IMR-90 (cell line): ENCODE measurements around the gene NEK2. TPM values are rescaled to one million over a fixed set of nuclear protein-coding genes. Genes with fewer than 3 reads are reported as not detected.

ENCODE experiments used
- ATAC-seq: fragments of 200-7000 bp; cut with Tn5 transposase; 2 replicates; pipeline ENCODE4 v1.9.1; 2020; ENCODE audit warnings: low read depth, mild to moderate bottlenecking, moderate library complexity
- BruUV-seq: library from RNA; stranded (reverse); fragments of 400-500 nt; replicated peaks from 2 replicates; lab custom pipeline; 2021; lab: Mats Ljungman, UMichigan
- CTCF ChIA-PET: fragments of 300-600 bp; formaldehyde crosslinking; extraction: SDS; loops from one replicate; lab custom pipeline; 2021; ENCODE audit warnings: antibody characterized with exemption; lab: Yijun Ruan, JAX
- POLR2A ChIA-PET: fragments of 300-600 bp; sonication (Branson Sonifier 250); formaldehyde crosslinking; loops from one replicate; lab custom pipeline; 2022; ENCODE audit warnings: antibody characterized with exemption; ENCODE audit not compliant: unreplicated experiment; lab: Charles Lee
- DNase-seq: peaks from one replicate; pipeline ENCODE4 v3.0.0; 2013
- H2AFZ ChIP-seq: replicated peaks from 2 replicates; pipeline ENCODE3; 2013; ENCODE audit warnings: low read length, mild to moderate bottlenecking; ENCODE audit not compliant: poor library complexity
- H2AK5ac ChIP-seq: 2 replicates; pipeline ENCODE4 v1.6.1; 2013; ENCODE audit warnings: low read depth, low read length, inconsistent platforms
- H2AK9ac ChIP-seq: replicated peaks from 2 replicates; pipeline ENCODE3; 2013; ENCODE audit warnings: mild to moderate bottlenecking, low read depth, low read length, moderate library complexity; ENCODE audit not compliant: poor library complexity
- H2BK120ac ChIP-seq: 2 replicates; pipeline ENCODE4 v1.6.1; 2013; ENCODE audit warnings: low read depth, low read length, inconsistent platforms
- H2BK15ac ChIP-seq: 3 replicates; pipeline ENCODE4 v1.6.1; 2013; ENCODE audit warnings: low read depth, low read length, inconsistent platforms
- H2BK20ac ChIP-seq: 2 replicates; pipeline ENCODE4 v1.6.1; 2013; ENCODE audit warnings: low read depth, mild to moderate bottlenecking, inconsistent platforms, low read length, moderate library complexity
- H2BK5ac ChIP-seq: 2 replicates; pipeline ENCODE4 v1.6.1; 2013; ENCODE audit warnings: mild to moderate bottlenecking, low read depth, low read length, inconsistent platforms; ENCODE audit not compliant: poor library complexity, severe bottlenecking
- H3K14ac ChIP-seq: replicated peaks from 2 replicates; pipeline ENCODE4 v1.6.1; 2013; ENCODE audit warnings: low read depth, low read length, inconsistent platforms
- H3K18ac ChIP-seq: 2 replicates; pipeline ENCODE4 v1.6.1; 2013; ENCODE audit warnings: low read depth, low read length, control low read depth
- H3K23ac ChIP-seq: 2 replicates; pipeline ENCODE4 v1.6.1; 2013; ENCODE audit warnings: low read depth, low read length, inconsistent platforms
- H3K27ac ChIP-seq: 2 replicates; pipeline ENCODE4 v1.5.1; 2013; ENCODE audit warnings: mild to moderate bottlenecking, control low read depth, low read length; ENCODE audit not compliant: insufficient read depth
- H3K27me3 ChIP-seq: 2 replicates; pipeline ENCODE4 v1.6.1; 2013; ENCODE audit warnings: low read length; ENCODE audit not compliant: control insufficient read depth, insufficient read depth
- H3K36me3 ChIP-seq: 2 replicates; pipeline ENCODE4 v1.6.1; 2013; ENCODE audit warnings: low read length, mixed read lengths; ENCODE audit not compliant: control insufficient read depth, insufficient read depth
- H3K4ac ChIP-seq: 2 replicates; pipeline ENCODE4 v1.6.1; 2013; ENCODE audit warnings: low read depth, low read length, inconsistent platforms
- H3K4me1 ChIP-seq: 2 replicates; pipeline ENCODE4 v1.6.1; 2013; ENCODE audit warnings: low read length, mixed read lengths; ENCODE audit not compliant: control insufficient read depth, insufficient read depth
- H3K4me2 ChIP-seq: 2 replicates; pipeline ENCODE4 v1.6.1; 2013; ENCODE audit warnings: low read depth, mild to moderate bottlenecking, control low read depth, low read length, moderate library complexity
- H3K4me3 ChIP-seq: 2 replicates; pipeline ENCODE4 v1.5.1; 2013; ENCODE audit warnings: low read depth, mild to moderate bottlenecking, control low read depth, low read length, moderate library complexity; ENCODE audit not compliant: insufficient read depth
- H3K56ac ChIP-seq: 2 replicates; pipeline ENCODE4 v1.6.1; 2013; ENCODE audit warnings: low read length, inconsistent platforms; ENCODE audit not compliant: insufficient read depth; ENCODE audit errors: extremely low read depth
- H3K79me1 ChIP-seq, 2 experiments: 2 replicates each; pipeline ENCODE4 v1.6.1; 2013; ENCODE audit warnings: low read length in 2 of 2, inconsistent platforms in 1 of 2, low read depth in 1 of 2
- H3K9ac ChIP-seq: 2 replicates; pipeline ENCODE4 v1.6.1; 2013; ENCODE audit warnings: low read depth, low read length, control low read depth
- H3K9me1 ChIP-seq: 2 replicates; pipeline ENCODE4 v1.6.1; 2013; ENCODE audit warnings: low read length, inconsistent platforms; ENCODE audit not compliant: insufficient read depth
- H3K9me3 ChIP-seq: 2 replicates; pipeline ENCODE4 v1.6.1; 2013; ENCODE audit warnings: low read length; ENCODE audit not compliant: control insufficient read depth, insufficient read depth
- H4K20me1 ChIP-seq: 2 replicates; pipeline ENCODE4 v1.6.1; 2013; ENCODE audit warnings: low read length, inconsistent platforms; ENCODE audit not compliant: insufficient read depth
- H4K5ac ChIP-seq: 2 replicates; pipeline ENCODE4 v1.6.1; 2013; ENCODE audit warnings: mild to moderate bottlenecking, low read depth, low read length, control low read depth
- H4K8ac ChIP-seq, 2 experiments: 2 replicates each; pipeline ENCODE4 v1.6.1; 2013; ENCODE audit warnings: low read depth in 2 of 2, low read length in 2 of 2, control low read depth in 1 of 2, inconsistent platforms in 1 of 2
- H4K91ac ChIP-seq: 2 replicates; pipeline ENCODE4 v1.6.1; 2013; ENCODE audit warnings: low read depth, low read length, inconsistent platforms; ENCODE audit not compliant: insufficient read depth
- BHLHE40 ChIP-seq: fragments of 150-350 bp; IDR thresholded peaks from 2 replicates; pipeline ENCODE4 v1.6.1; 2016; ENCODE audit warnings: mild to moderate bottlenecking, low read depth, low read length
- CEBPB ChIP-seq: IDR thresholded peaks from 2 replicates; pipeline ENCODE4 v1.6.1; 2012; ENCODE audit warnings: low read depth, low read length, improper control_type of control experiment
- CHD1 ChIP-seq: IDR thresholded peaks from 2 replicates; pipeline ENCODE4 v1.6.1; 2012; ENCODE audit warnings: low read depth, low read length, improper control_type of control experiment
- CTCF ChIP-seq: conservative IDR thresholded peaks from 2 replicates; pipeline ENCODE4 v1.5.1; 2012; ENCODE audit warnings: mild to moderate bottlenecking, low read depth, low read length, improper control_type of control experiment
- ELK1 ChIP-seq: fragments of 150-350 bp; IDR thresholded peaks from 2 replicates; pipeline ENCODE4 v1.6.1; 2016; ENCODE audit warnings: low read depth, mild to moderate bottlenecking, low read length, moderate library complexity, borderline replicate concordance
- FOS ChIP-seq: fragments of 150-350 bp; IDR thresholded peaks from 2 replicates; pipeline ENCODE4 v1.6.1; 2016; ENCODE audit warnings: low read depth, low read length
- MAFK ChIP-seq: IDR thresholded peaks from 2 replicates; pipeline ENCODE4 v1.6.1; 2012; ENCODE audit warnings: low read depth, low read length, improper control_type of control experiment
- MAZ ChIP-seq: IDR thresholded peaks from 2 replicates; pipeline ENCODE4 v1.6.1; 2012; ENCODE audit warnings: low read depth, mild to moderate bottlenecking, low read length, improper control_type of control experiment, moderate library complexity, borderline replicate concordance
- MXI1 ChIP-seq: IDR thresholded peaks from 2 replicates; pipeline ENCODE4 v1.6.1; 2012; ENCODE audit warnings: low read depth, mild to moderate bottlenecking, low read length, moderate library complexity, borderline replicate concordance
- NFE2L2 ChIP-seq: fragments of 150-350 bp; IDR thresholded peaks from 2 replicates; pipeline ENCODE4 v1.6.1; 2016; ENCODE audit warnings: low read depth, mild to moderate bottlenecking, low read length
- POLR2A ChIP-seq: IDR thresholded peaks from 2 replicates; pipeline ENCODE4 v1.6.1; 2012; ENCODE audit warnings: mild to moderate bottlenecking, low read depth, low read length
- RAD21 ChIP-seq: IDR thresholded peaks from 2 replicates; pipeline ENCODE4 v1.6.1; 2012; ENCODE audit warnings: low read length, improper control_type of control experiment
- RCOR1 ChIP-seq: IDR thresholded peaks from 2 replicates; pipeline ENCODE4 v1.6.1; 2012; ENCODE audit warnings: mild to moderate bottlenecking, low read length, improper control_type of control experiment; ENCODE audit not compliant: insufficient replicate concordance
- RFX5 ChIP-seq: IDR thresholded peaks from 2 replicates; pipeline ENCODE4 v1.8.0; 2012; ENCODE audit warnings: low read depth, mild to moderate bottlenecking, low read length, moderate library complexity
- SMC3 ChIP-seq: fragments of 150-350 bp; IDR thresholded peaks from 2 replicates; pipeline ENCODE4 v1.6.1; 2016; ENCODE audit warnings: low read depth, mild to moderate bottlenecking, antibody characterized with exemption, low read length, moderate library complexity
- WGBS, 2 experiments: methylation state at CpG; one replicate each; pipeline versions ENCODE4 v1.1.5 to v1.1.7; 2013; ENCODE audit warnings: missing lambda C conversion rate in 2 of 2; ENCODE audit not compliant: insufficient read length in 1 of 2; ENCODE audit errors: extremely low coverage in 2 of 2; 5-methylcytosine and 5-hydroxymethylcytosine counted together
- dilution Hi-C: fragments of 300-500 bp; cut with HindIII; formaldehyde crosslinking; loops from one replicate; pipeline ENCODE4 v1.14.3; 2018; ENCODE audit warnings: low sequenced_read_pairs; ENCODE audit not compliant: unreplicated experiment
- in situ Hi-C: fragments of 300-500 bp; cut with MboI; formaldehyde crosslinking; loops from 3 replicates; pipeline ENCODE4 v1.14.3; 2019; ENCODE audit warnings: low sequenced_read_pairs, inconsistent platforms, mixed read lengths
- intact Hi-C: fragments of 100-400 bp; cut with micrococcal nuclease; formaldehyde crosslinking; loops from 2 replicates; pipeline ENCODE4 v1.10.0; 2022
- polyA plus RNA-seq, 3 experiments: library from polyadenylated mRNA; depleted of rRNA; stranded (reverse); fragments of >200 nt; gene quantifications; 2 replicates each; pipeline ENCODE4 v1.2.3, GENCODE V29; 2012; ENCODE audit warnings: low replicate concordance in 1 of 3
- total RNA-seq: library from RNA; depleted of rRNA; stranded (reverse); fragments of >200 nt; gene quantifications from 2 replicates; pipeline ENCODE4 v1.2.3, GENCODE V29; 2012
- TF ChIP-seq, protein P1 (sequence below): fragments of 150-350 bp; IDR thresholded peaks from 2 replicates; pipeline ENCODE4 v1.6.1; 2017; ENCODE audit warnings: mild to moderate bottlenecking, antibody characterized with exemption, low read length, low read depth

Gene NEK2
- total and polyA plus RNA-seq, 2 of the 4 experiments (the other 2 are of a cell fraction), result 9.9 to 26.0 TPM

- WGBS, 2 experiments, result 97% methylated on average over 5 of the region's 11 CpGs; no CpG with 5 or more reads in 1 of the 2 experiments
- intact Hi-C loops, result no loop called here
- no peaks in the 10 kb centered on the region for H3K27me3 ChIP-seq
- in situ Hi-C loops, result no loop called here
- H3K56ac ChIP-seq, result no peak overlapping the region
- no peak overlapping the region for H3K18ac ChIP-seq
- no peak overlapping the region for H2BK5ac ChIP-seq
- H3K36me3 ChIP-seq, result no peaks in the 10 kb centered on the region
- peak overlapping the region; percentile 78; the same call in 2 of the 3 replicates for H2BK15ac ChIP-seq
- no peaks in the 10 kb centered on the region for H3K79me1 ChIP-seq
- peak overlapping the region; percentile 32 for H2AFZ ChIP-seq
- CTCF ChIA-PET, result no interaction called here
- H2AK5ac ChIP-seq, result peak overlapping the region; percentile 91
- peak overlapping the region in 1 of 2 experiments; percentile 12; a peak in 1 of 4 replicates for H4K8ac ChIP-seq
- no peaks in the 10 kb centered on the region for H4K20me1 ChIP-seq
- H3K9ac ChIP-seq, result no peak overlapping the region
- peaks cover 6% of the 10 kb centered on the region for H3K4me1 ChIP-seq
- TF ChIP-seq SMC3, result no peak
- no peak for TF ChIP-seq CEBPB
- TF ChIP-seq MXI1, result no peak
- TF ChIP-seq NFE2L2, result no peak
- TF ChIP-seq CHD1, result no peak
- TF ChIP-seq FOS, result no peak
- no peak for TF ChIP-seq RAD21
- no peak for TF ChIP-seq ELK1
- TF ChIP-seq MAFK, result no peak
- no peak for TF ChIP-seq RFX5
- TF ChIP-seq, protein P1, sequence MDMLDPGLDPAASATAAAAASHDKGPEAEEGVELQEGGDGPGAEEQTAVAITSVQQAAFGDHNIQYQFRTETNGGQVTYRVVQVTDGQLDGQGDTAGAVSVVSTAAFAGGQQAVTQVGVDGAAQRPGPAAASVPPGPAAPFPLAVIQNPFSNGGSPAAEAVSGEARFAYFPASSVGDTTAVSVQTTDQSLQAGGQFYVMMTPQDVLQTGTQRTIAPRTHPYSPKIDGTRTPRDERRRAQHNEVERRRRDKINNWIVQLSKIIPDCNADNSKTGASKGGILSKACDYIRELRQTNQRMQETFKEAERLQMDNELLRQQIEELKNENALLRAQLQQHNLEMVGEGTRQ, result no peak
- no peak for TF ChIP-seq BHLHE40
- no peak for TF ChIP-seq RCOR1
- TF ChIP-seq CTCF, result no peak
- no peak for TF ChIP-seq POLR2A
- TF ChIP-seq MAZ, result no peak
- POLR2A ChIA-PET, result no interaction called here
- dilution Hi-C loops, result no loop called here
- peak overlapping the region; percentile 49 for H4K91ac ChIP-seq
- H3K4ac ChIP-seq, result peak overlapping the region; percentile 40; the same call in 1 of the 2 replicates
- no TSS peak for BruUV-seq
- DNase-seq, result no peak
- H3K9me3 ChIP-seq, result no peaks in the 10 kb centered on the region
- no peak overlapping the region for H3K23ac ChIP-seq
- no peak overlapping the region for H3K14ac ChIP-seq
- no peak overlapping the region for H3K4me2 ChIP-seq
- no peak overlapping the region for H2BK120ac ChIP-seq
- ATAC-seq, result no peak
- no peak overlapping the region for H3K27ac ChIP-seq
- H2BK20ac ChIP-seq, result peak overlapping the region; percentile 68; the same call in 1 of the 2 replicates
- no peak overlapping the region for H4K5ac ChIP-seq
- no peak overlapping the region for H3K4me3 ChIP-seq
- H2AK9ac ChIP-seq, result peak overlapping the region; percentile 70
- peaks cover 10% of the 10 kb centered on the region for H3K9me1 ChIP-seq
Observed at GRCh38 chr1:211614615-211615014, 60.8 kb downstream of the NEK2 start.
